Cardiac fibroblast (primary cell): ENCODE results near the gene FAM151B.
A peak's percentile ranks its signal among the peaks of the same experiment; 100 is the strongest.
"Not testable (repeated sequence)": the region's sequence is repeated elsewhere in the genome, so short reads cannot be mapped to it uniquely, and the experiment has no call there.

ENCODE experiments used
- DNase-seq, 2 donors: peaks; one replicate each; pipeline versions ENCODE4 v3.0.0 to v3.0.0-alpha.2; 2010; ENCODE audit warnings: low read depth in 2 of 2
- H3K4me3 ChIP-seq, 2 donors: replicated peaks in 1 of 2; 1 replicate in 1 of 2; 2 replicates in 1 of 2; pipeline ENCODE4 v1.5.1; 2011; ENCODE audit warnings: low read depth in 2 of 2, low read length in 2 of 2, mild to moderate bottlenecking in 2 of 2, moderate library complexity in 1 of 2
- CTCF ChIP-seq: IDR thresholded peaks from one replicate; pipeline ENCODE4 v1.5.1; 2011; ENCODE audit warnings: low read depth, mild to moderate bottlenecking, low read length, inconsistent platforms

Gene FAM151B

GRCh38 chr5:80579050-80579449, 91.2 kb downstream of the FAM151B start:
- no peak for DNase-seq
- TF ChIP-seq CTCF: no peak
- H3K4me3 ChIP-seq: no peak overlapping the region

- not testable (repeated sequence) for H3K4me3 ChIP-seq, DNase-seq
Observed at GRCh38 chr5:80580291-80580690, 92.4 kb downstream of the FAM151B start.

GRCh38 chr5:80584770-80585169, 96.9 kb downstream of the FAM151B start:
- TF ChIP-seq CTCF: no peak
- H3K4me3 ChIP-seq: no peak overlapping the region
- DNase-seq: no peak

GRCh38 chr5:80588858-80589540, 101.1 kb downstream of the FAM151B start:
- H3K4me3 ChIP-seq: no peak overlapping the region
- no peak for TF ChIP-seq CTCF
- no peak for DNase-seq

- H3K4me3 ChIP-seq: no peak overlapping the region
- no peak for TF ChIP-seq CTCF
Observed at GRCh38 chr5:80590766-80591165, 102.9 kb downstream of the FAM151B start.

GRCh38 chr5:80591352-80591751, 103.5 kb downstream of the FAM151B start:
- no peak for TF ChIP-seq CTCF
- peak in 1 of 2 donors; percentile 67 for DNase-seq
- no peak overlapping the region for H3K4me3 ChIP-seq

More at GRCh38 chr5:80590766-80591165, 102.9 kb downstream of the FAM151B start:
- DNase-seq: no peak

- TF ChIP-seq CTCF: no peak
- DNase-seq: no peak
- H3K4me3 ChIP-seq: no peak overlapping the region
Observed at GRCh38 chr5:80592105-80592504, 104.2 kb downstream of the FAM151B start.
